Stimulated activated naive CD8-positive, alpha-beta T cell treated with anti-CD3 and anti-CD28 coated beads, Interleukin-15, Interleukin-2, amounts not matched to agents 100 U/mL and 50 U/mL, for 24 hours (primary cell): Measurements from ENCODE around the gene CCNC.
A peak's percentile ranks its signal among the peaks of the same experiment; 100 is the strongest.

ENCODE experiments used
- ATAC-seq: fragments of 150-1000 bp; cut with Tn5 transposase; one replicate; pipeline ENCODE4 v1.10.0; 2021
- DNase-seq: peaks from one replicate; pipeline ENCODE4 v3.0.0; 2021

The CCNC gene, protein sequence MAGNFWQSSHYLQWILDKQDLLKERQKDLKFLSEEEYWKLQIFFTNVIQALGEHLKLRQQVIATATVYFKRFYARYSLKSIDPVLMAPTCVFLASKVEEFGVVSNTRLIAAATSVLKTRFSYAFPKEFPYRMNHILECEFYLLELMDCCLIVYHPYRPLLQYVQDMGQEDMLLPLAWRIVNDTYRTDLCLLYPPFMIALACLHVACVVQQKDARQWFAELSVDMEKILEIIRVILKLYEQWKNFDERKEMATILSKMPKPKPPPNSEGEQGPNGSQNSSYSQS

DNA sequence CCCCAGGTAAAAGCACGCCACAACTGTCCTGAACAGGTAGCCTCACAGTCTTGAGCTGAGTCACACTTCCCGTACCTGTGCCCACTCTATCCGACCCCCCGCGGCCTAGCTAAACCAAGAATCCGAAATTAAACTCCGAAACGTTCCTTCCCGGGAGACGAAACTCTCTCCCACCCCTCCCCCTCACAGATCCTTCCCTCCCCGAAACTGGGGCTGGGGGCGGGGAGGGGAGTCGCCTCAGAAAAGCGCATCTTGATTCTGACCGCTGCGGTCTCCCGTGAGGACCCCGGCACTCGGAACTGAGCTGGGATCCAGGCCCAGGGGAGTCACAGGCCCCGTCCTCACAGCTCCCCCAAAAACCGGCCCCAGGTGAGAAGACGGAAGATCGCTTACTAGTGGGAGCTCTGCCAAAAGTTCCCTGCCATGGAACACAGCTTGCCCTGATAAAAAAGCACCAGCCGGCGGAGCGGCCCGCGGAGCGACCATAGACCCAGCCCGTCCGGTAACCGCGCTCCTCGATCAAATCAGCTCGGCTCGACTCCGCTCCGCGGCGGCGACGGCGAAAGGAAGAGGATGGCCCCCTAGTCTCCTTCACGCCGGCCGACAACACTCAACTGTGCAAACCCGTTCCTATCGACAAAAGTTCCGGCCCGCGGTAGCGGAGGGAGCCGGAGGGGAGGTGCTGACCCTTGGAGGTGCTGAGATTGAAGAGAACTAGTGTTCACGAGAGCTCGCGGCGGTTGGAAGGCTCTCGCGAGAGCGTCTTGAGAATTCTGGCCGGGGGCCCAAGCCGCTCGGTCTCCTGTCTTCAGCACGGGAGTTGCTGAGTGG, at the start of gene CCNC:
Gene CCNC, minus strand, starts transcription at position 558 of the 831 bp plus-strand sequence. Its CDS starts 133 bp downstream, at position 425.
- ATAC-seq (peak; percentile 100), DNase-seq (peak; percentile 93)

DNA sequence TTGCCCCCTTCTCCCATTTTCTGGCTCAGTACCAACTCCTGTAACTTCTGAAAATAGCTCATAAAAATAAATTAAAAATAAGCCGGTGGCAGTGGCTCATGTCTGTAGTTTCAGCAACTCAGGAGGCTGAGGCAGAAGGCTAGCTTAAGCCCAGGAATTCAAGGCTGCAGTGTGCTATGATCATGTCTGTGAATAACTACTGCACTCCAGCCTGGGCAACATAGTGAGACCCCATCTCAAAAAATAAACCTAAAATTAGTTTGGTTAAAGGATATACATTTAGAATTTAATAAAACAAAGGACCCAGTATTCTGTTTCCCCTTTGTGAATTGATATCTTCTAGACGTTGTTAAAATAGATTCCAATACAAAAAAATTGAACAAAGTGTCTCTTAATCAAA, 48.7 kb upstream of the CCNC start:
- ATAC-seq, result no peak

GRCh38 chr6:99614430-99615186, 46.1 kb upstream of the CCNC start:
- ATAC-seq (no peak), DNase-seq (peak; percentile 31)

More for the DNA sequence above, 48.7 kb upstream of the CCNC start:
- no peak for DNase-seq

GRCh38 chr6:99613705-99614429, 45.4 kb upstream of the CCNC start:
- ATAC-seq (peak; percentile 67), DNase-seq (peak; percentile 32)

DNA sequence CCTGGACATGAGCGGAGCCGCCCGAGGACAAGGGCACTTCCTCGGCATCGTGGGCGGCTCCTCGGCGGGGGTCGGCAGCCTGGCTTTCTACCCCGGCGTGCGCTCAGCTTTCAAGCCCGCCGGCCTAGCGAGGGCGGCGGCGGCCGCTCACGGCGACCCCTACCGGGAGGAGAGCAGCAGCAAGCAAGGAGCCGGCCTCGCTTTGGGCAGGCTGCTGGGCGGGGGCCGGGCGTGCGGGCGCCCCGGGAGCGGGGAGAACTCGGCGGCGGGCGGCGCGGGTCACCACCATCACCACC, 44.9 kb upstream of the CCNC start:
- peak; percentile 62 for DNase-seq

DNA sequence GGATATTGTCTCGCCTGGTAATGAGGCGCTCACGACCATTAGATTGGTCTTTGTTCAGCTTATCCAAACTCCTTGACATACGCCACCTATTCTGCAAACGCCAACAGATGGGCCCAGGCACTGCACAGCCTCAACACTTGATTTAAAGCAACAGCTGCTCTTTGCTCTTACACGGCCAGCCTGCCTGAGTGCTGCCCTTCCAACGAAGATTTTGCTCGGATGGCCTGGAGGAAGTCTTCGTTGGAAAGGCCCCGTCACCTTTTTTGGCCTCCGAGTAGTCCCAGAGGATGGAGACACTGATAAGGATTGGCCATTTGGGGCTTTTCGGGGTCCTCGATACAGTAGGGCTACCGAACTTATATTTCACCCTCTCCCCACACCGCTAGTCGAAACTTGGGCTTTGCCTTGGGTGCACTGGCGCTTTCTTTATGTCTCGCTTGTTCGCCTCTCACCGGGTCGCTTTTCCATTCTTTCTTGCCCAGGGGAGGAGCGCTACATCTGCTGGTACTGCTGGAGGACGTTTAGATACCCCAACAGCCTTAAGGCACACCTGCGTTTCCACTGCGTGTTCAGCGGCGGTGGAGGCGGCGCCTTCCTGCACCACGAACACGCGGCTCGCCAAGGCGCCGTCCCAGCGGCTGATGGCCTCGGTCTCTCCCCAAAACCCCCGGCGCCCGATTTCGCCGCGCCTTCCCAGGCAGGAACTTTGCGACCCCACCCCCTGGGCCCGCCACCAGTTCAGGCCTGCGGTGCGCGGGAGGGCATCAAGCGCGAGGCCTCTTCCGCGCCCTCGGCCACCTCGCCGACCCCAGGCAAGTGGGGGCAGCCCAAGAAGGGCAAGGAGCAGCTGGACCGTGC, 44.3 kb upstream of the CCNC start:
- ATAC-seq, result peak; percentile 11

More for the DNA sequence above, 44.9 kb upstream of the CCNC start:
- ATAC-seq, result peak; percentile 57

DNA sequence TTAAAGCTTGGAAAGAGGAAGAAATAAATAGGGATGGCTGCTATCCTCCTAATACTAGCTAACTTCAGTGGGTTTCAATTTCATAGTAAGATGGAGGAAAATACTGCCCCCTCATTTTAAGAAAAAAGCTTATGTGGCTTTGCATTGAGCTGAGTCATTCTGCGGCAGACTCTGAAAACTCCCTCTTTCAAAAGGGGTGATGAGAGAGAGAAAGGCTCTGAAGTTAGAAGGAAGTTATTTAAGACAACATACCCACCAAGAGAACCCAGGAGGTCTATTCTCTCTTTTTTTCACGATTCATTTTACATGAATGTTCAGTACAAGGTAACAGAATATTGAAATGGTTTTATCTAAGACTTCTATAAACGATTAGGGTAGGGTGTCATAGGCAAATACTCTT, 42.7 kb upstream of the CCNC start:
- ATAC-seq (peak; percentile 44), DNase-seq (no peak)

More for the DNA sequence above, 44.3 kb upstream of the CCNC start:
- peak; percentile 4 for DNase-seq

- DNase-seq (no peak), ATAC-seq (no peak)
Measured at GRCh38 chr6:99609905-99610489, 41.5 kb upstream of the CCNC start.

DNA sequence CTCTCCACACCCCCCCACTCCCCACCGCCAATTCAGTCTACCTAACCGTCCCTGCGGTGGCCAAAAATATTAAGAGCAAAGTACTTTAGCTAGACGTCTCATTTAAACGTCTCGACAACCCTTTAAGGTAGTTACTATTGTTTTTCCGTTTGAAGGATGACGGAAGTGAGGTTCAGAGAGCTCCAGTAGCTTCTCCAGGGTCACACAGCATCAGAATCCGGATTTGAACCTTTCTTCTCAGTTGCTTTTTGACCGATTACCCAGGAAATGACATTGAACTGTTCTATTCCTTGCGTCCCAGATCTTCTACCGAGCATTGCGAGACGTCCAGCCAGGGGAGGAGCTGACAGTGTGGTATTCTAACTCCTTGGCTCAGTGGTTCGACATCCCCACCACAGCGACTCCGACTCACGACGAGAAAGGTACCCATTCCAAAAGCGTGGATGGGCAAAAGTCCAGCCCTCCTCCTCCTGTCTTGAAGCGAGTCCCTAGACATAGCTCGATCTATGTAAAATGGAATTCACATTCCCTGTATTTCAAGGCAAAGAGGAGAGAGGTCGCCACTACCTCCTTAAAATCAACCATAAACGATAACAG, 40.5 kb upstream of the CCNC start:
- DNase-seq (no peak), ATAC-seq (no peak)

DNA sequence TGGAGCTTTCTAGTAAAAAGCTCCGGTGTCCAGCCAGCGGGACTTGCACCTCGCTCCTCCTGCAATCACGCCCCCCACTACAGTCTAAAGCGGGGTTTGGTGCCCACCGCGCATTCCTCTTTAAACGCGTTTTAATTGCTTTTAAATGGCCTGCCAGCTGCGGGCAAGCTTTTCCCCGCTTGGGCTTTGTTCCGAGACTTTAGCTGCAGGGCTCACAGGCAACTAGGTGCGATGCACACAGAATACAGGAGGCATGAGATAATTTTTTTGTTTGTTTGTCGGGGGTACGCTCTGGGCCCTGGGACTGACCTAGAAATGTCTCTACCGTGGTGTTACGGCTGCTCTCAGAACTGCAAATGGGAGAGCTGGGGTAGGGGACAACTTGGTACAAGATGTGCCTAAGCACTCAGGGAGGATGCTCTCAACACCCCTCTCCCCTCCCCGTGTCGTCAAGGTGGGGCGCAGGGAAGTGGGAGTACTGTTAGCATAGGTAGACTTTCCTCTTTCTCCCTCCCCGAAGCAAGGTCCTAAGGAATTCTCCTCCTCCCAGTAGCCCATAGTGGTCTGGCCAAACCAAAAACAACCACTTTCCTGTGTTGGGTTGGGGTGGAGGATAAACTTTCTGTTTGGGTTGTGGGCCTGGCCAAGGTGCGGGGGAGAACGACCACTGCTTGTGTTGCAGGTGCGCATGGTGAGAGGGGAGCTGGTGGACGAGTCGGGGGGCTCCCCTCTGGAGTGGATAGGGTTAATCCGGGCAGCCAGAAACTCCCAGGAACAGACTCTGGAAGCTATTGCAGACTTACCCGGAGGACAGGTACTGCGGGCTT, 39.8 kb upstream of the CCNC start:
- no peak for DNase-seq
- ATAC-seq, result no peak

- peak; percentile 3 for DNase-seq
Measured at GRCh38 chr6:99607416-99608036, 39.1 kb upstream of the CCNC start.

DNA sequence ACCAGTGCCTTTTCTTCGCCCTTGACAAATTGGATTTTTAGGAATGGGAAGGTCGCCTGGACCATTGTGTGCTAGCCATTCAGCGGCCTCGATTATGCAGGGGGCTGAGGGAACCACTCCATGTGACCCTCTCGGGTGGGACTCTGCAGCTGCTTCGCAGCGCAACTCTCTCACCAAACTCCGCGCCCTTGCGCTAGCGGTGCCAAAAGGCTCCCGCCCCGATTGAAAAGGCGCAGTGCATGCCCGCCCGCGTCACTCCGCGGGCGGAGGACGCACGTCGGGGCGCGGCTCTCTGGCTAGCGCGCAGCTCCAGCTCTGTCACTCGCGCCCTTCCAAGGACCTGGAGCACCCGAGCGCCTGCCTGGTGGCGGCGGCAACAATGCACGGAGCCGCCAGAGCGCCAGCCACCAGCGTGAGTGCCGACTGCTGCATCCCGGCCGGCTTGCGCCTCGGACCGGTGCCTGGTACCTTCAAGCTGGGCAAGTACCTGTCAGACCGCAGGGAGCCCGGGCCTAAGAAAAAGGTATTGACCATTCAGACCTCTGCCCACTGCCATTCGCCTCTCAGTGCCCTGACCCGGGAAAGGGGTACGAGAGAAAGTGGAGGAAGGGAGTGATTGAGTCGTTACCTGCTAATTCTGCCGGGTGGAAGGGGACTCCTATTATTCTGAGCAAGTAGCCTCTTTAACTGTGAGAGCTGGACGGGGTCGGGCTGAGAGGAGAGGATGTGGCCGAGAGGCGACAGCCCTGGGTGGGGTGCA, 38.4 kb upstream of the CCNC start, which contains the start of gene PRDM13:
Gene PRDM13, plus strand, starts transcription at position 178 of the 760 bp plus-strand sequence. Its CDS starts 202 bp downstream, at position 380.
- no peak for ATAC-seq
- DNase-seq, result peak; percentile 7

More at GRCh38 chr6:99607416-99608036, 39.1 kb upstream of the CCNC start:
- no peak for ATAC-seq

GRCh38 chr6:99605911-99606655, 37.6 kb upstream of the CCNC start:
- no peak for DNase-seq
- ATAC-seq, result no peak

GRCh38 chr6:99605074-99605734, 36.7 kb upstream of the CCNC start:
- ATAC-seq, result no peak
- peak; percentile 11 for DNase-seq

- no peak for ATAC-seq
- no peak for DNase-seq
Measured at GRCh38 chr6:99604166-99605073, 36.0 kb upstream of the CCNC start.
